ENCODE data around the gene NHEJ1. TPM values are rescaled to one million over a fixed set of nuclear protein-coding genes. Genes with fewer than 3 reads are reported as not detected.

Gene NHEJ1
- total and polyA plus RNA-seq, 2 donors (not counting 3 experiments of a cell fraction or from before 2014, with no cell fraction given), result 12.8 to 12.9 TPM

DNA sequence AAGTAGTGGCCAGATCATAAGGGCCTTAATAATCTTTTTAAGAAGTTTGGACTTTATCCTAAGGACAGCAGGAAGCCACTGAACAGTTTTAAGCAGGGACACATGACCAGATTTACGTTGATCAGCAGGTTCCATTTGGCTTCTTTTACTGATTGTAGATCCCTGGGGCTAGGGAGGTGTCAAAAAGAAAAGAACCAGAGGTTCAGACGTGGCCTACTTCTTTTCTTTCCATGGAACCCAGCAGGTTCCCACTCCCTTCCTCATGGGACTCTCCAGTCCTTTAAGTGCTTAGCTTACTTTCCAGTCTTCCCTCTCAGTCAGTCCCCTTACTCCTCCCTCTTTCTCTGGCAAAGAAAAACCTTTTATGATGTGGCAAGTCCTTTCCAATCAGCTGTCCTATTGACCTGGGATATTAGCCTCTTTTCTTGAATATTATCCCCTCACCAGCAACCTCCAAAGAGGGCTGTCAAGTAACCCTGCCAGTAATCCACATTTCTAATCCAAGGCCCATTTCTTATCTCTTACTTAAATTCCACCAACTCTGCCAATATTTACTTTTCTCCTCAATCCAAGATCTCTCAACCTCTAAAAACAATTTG is 33.5 kb downstream of the NHEJ1 start:
- H2AFZ ChIP-seq (ENCODE audit: low read depth, low read length), result no peak overlapping the region
- no peaks in the 10 kb centered on the region for H3K9me3 ChIP-seq (replicated peaks; ENCODE audit: control insufficient read depth, insufficient read depth, low read length)
- dilution Hi-C loops (cut with MboI; ENCODE audit: extremely low pct_ligation_motif_present, low sequenced_read_pairs) (no loop called here), intact Hi-C loops (cut with micrococcal nuclease) (no loop called here)
- no peak overlapping the region for H3K4me2 ChIP-seq (ENCODE audit: insufficient read depth, low read length)
- DNase-seq (ENCODE audit: low read depth, low spot score), result no peak
- POLR2A ChIA-PET, result no interaction called here
- no peaks in the 10 kb centered on the region for H3K36me3 ChIP-seq (ENCODE audit: control insufficient read depth in 2 of 2, extremely low read depth in 1 of 2, insufficient read depth in 2 of 2, low read length in 2 of 2)
- BruUV-seq (replicated peaks), result no TSS peak
- H3K27ac ChIP-seq (ENCODE audit: insufficient read depth, low read depth, low read length), result no peak overlapping the region
- no peak overlapping the region for H3K4me3 ChIP-seq (replicated peaks in 1 of 3; ENCODE audit: insufficient read depth in 1 of 3, low read depth in 1 of 3, low read length in 3 of 3)
- H3K4me1 ChIP-seq (ENCODE audit: control insufficient read depth, extremely low read depth, insufficient read depth, low read length), result no peaks in the 10 kb centered on the region
- no peaks in the 10 kb centered on the region for H3K27me3 ChIP-seq (ENCODE audit: control insufficient read depth in 2 of 2, insufficient read depth in 2 of 2, low read length in 2 of 2)
- FAIRE-seq, result no peak
- H3K9ac ChIP-seq (replicated peaks; ENCODE audit: extremely low read depth, insufficient read depth, low read length), result no peak overlapping the region
- no peaks in the 10 kb centered on the region for H4K20me1 ChIP-seq (replicated peaks; ENCODE audit: control insufficient read depth, extremely low read depth, insufficient read depth, low read length)
- TF ChIP-seq EZH2 (IDR thresholded peaks at IDR 0.05; ENCODE audit: borderline replicate concordance, low read depth, low read length, severe bottlenecking) (no peak), POLR2AphosphoS5 (IDR thresholded peaks at IDR 0.05; ENCODE audit: insufficient read depth, low read depth, low read length) (no peak), FOS (IDR thresholded peaks at IDR 0.05; ENCODE audit: borderline replicate concordance, insufficient read depth, low read length) (no peak), MYC (IDR thresholded peaks at IDR 0.05; ENCODE audit: low read depth, low read length) (no peak), JUN (IDR thresholded peaks at IDR 0.05; ENCODE audit: borderline replicate concordance, insufficient read depth, insufficient read length, low read depth) (no peak), POLR2A (IDR thresholded peaks at IDR 0.05; ENCODE audit: low read depth, low read length) (no peak)
- TF ChIP-seq, protein P1, sequence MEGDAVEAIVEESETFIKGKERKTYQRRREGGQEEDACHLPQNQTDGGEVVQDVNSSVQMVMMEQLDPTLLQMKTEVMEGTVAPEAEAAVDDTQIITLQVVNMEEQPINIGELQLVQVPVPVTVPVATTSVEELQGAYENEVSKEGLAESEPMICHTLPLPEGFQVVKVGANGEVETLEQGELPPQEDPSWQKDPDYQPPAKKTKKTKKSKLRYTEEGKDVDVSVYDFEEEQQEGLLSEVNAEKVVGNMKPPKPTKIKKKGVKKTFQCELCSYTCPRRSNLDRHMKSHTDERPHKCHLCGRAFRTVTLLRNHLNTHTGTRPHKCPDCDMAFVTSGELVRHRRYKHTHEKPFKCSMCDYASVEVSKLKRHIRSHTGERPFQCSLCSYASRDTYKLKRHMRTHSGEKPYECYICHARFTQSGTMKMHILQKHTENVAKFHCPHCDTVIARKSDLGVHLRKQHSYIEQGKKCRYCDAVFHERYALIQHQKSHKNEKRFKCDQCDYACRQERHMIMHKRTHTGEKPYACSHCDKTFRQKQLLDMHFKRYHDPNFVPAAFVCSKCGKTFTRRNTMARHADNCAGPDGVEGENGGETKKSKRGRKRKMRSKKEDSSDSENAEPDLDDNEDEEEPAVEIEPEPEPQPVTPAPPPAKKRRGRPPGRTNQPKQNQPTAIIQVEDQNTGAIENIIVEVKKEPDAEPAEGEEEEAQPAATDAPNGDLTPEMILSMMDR (IDR thresholded peaks at IDR 0.05; ENCODE audit: extremely low read depth in 1 of 2, insufficient read depth in 1 of 2, low read depth in 1 of 2, low read length in 2 of 2), result no peak
- TF ChIP-seq, protein P2, sequence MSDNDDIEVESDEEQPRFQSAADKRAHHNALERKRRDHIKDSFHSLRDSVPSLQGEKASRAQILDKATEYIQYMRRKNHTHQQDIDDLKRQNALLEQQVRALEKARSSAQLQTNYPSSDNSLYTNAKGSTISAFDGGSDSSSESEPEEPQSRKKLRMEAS (IDR thresholded peaks at IDR 0.05; ENCODE audit: insufficient read depth, insufficient read length), result no peak
- CTCF ChIA-PET, result interaction anchor here (1.1 to 4.6 kb wide), 5 partner anchors 8 to 97 kb away, joined by 3 to 22 read pairs (median 4); no protein-coding TSS in a partner anchor
- no peaks in the 10 kb centered on the region for H3K9me1 ChIP-seq (replicated peaks; ENCODE audit: control insufficient read depth, extremely low read depth, insufficient read depth, low read length)
- H3K79me2 ChIP-seq (ENCODE audit: control insufficient read depth, insufficient read depth, low read length), result no peaks in the 10 kb centered on the region
